Right lung (tissue), 5 donors: ENCODE data around the gene CEP152. TPM values are rescaled to one million over a fixed set of nuclear protein-coding genes. Genes with fewer than 3 reads are reported as not detected.

Experiments
- DNase-seq, 2 donors: peaks; one replicate each; pipeline ENCODE4 v3.0.0-alpha.2; 2013
- polyA plus RNA-seq, 5 donors: library from polyadenylated mRNA; unstranded; fragments of 120-200 nt; gene quantifications; one replicate each; pipeline versions ENCODE4 v1.2.1 to v1.2.3, GENCODE V29; 2013; ENCODE audit warnings: inconsistent platforms in 1 of 5, low replicate concordance in 1 of 5; ENCODE audit not compliant: insufficient read length in 5 of 5, insufficient read depth in 1 of 5

CEP152 gene
- polyA plus RNA-seq, 5 donors: 5.7 to 14.7 (median 13.0) TPM

GRCh38 chr15:48777645-48778330 lies 33.1 kb downstream of the CEP152 start:
- DNase-seq: no peak

- no peak for DNase-seq
Observed at GRCh38 chr15:48775546-48775945, 35.3 kb downstream of the CEP152 start.

GRCh38 chr15:48774484-48774883 lies 36.4 kb downstream of the CEP152 start:
- no peak for DNase-seq

- DNase-seq: no peak
Observed at GRCh38 chr15:48766196-48766595, 44.7 kb downstream of the CEP152 start.

- no peak for DNase-seq
Observed at GRCh38 chr15:48765022-48765421, 45.8 kb downstream of the CEP152 start.

- DNase-seq: no peak
Observed at GRCh38 chr15:48761393-48762158, 49.3 kb downstream of the CEP152 start.

- DNase-seq: no peak
Observed at GRCh38 chr15:48759921-48760320, 50.9 kb downstream of the CEP152 start.

- DNase-seq: no peak
Observed at GRCh38 chr15:48757661-48758060, 53.2 kb downstream of the CEP152 start.

GRCh38 chr15:48754011-48754410 lies 56.9 kb downstream of the CEP152 start:
- DNase-seq: no peak

GRCh38 chr15:48751595-48751994 lies 59.3 kb downstream of the CEP152 start:
- no peak for DNase-seq

- no peak for DNase-seq
Observed at GRCh38 chr15:48748535-48748934, 62.3 kb downstream of the CEP152 start.

- no peak for DNase-seq
Observed at GRCh38 chr15:48733615-48734014, 77.3 kb downstream of the CEP152 start.

GRCh38 chr15:48730506-48730905 lies 80.4 kb downstream of the CEP152 start:
- DNase-seq: no peak

GRCh38 chr15:48723969-48724368 lies 86.9 kb downstream of the CEP152 start:
- DNase-seq: no peak

GRCh38 chr15:48722764-48723661 lies 87.9 kb downstream of the CEP152 start:
- DNase-seq: no peak

- DNase-seq: no peak
Observed at GRCh38 chr15:48721061-48721810, 89.6 kb downstream of the CEP152 start.

- no peak for DNase-seq
Observed at GRCh38 chr15:48720646-48721045, 90.2 kb downstream of the CEP152 start.

GRCh38 chr15:48719668-48720067 lies 91.2 kb downstream of the CEP152 start:
- no peak for DNase-seq

GRCh38 chr15:48718646-48719045 lies 92.2 kb downstream of the CEP152 start:
- no peak for DNase-seq

GRCh38 chr15:48717458-48717857 lies 93.4 kb downstream of the CEP152 start:
- no peak for DNase-seq

GRCh38 chr15:48712546-48712945 lies 98.3 kb downstream of the CEP152 start:
- DNase-seq: no peak
